Stimulated activated CD8-positive, alpha-beta memory T cell treated with anti-CD3 and anti-CD28 coated beads, Interleukin-7, amount 100 ng/mL, for 1 hour (primary cell): ENCODE data around the gene NDST1.
A peak's percentile ranks its signal among the peaks of the same experiment; 100 is the strongest.
"Not testable (repeated sequence)": the region's sequence is repeated elsewhere in the genome, so short reads cannot be mapped to it uniquely, and the experiment has no call there.

Source experiments
- DNase-seq, 2 donors: peaks; one replicate each; pipeline ENCODE4 v3.0.0-alpha.2; 2020; ENCODE audit warnings: low read depth in 2 of 2

Gene NDST1

GRCh38 chr5:150507474-150508276 is at the start of gene NDST1:
NDST1 (plus strand) TSS chr5:150508131; CDS start chr5:150521255, 13,124 bp downstream.
- no peak for DNase-seq

GRCh38 chr5:150458802-150459557 is 49.0 kb upstream of the NDST1 start:
- DNase-seq: peak; percentile 73 to 81

- no peak for DNase-seq
Observed at GRCh38 chr5:150460781-150461180, 47.1 kb upstream of the NDST1 start.

GRCh38 chr5:150461231-150461630 is 46.7 kb upstream of the NDST1 start:
- no peak for DNase-seq

GRCh38 chr5:150464554-150465012 is 43.3 kb upstream of the NDST1 start:
- DNase-seq: no peak

GRCh38 chr5:150465927-150466326 is 42.0 kb upstream of the NDST1 start:
- DNase-seq: no peak

GRCh38 chr5:150468206-150468605 is 39.7 kb upstream of the NDST1 start:
- no peak for DNase-seq

- no peak for DNase-seq
Observed at GRCh38 chr5:150469718-150470469, 38.0 kb upstream of the NDST1 start.

- no peak for DNase-seq
Observed at GRCh38 chr5:150473673-150474358, 34.1 kb upstream of the NDST1 start.

GRCh38 chr5:150476568-150476967 is 31.4 kb upstream of the NDST1 start:
- DNase-seq: not testable (repeated sequence)

GRCh38 chr5:150479416-150479815 is 28.5 kb upstream of the NDST1 start:
- no peak for DNase-seq

GRCh38 chr5:150481708-150481965 is 26.3 kb upstream of the NDST1 start:
- no peak for DNase-seq

- DNase-seq: no peak
Observed at GRCh38 chr5:150481972-150482406, 25.9 kb upstream of the NDST1 start.

GRCh38 chr5:150484964-150485692 is 22.8 kb upstream of the NDST1 start:
- no peak for DNase-seq

GRCh38 chr5:150485693-150486401 is 22.1 kb upstream of the NDST1 start:
- no peak for DNase-seq

GRCh38 chr5:150486402-150487198 is 21.3 kb upstream of the NDST1 start:
- DNase-seq: no peak

GRCh38 chr5:150487199-150488061 is 20.5 kb upstream of the NDST1 start:
- no peak for DNase-seq

- DNase-seq: no peak
Observed at GRCh38 chr5:150488519-150489359, 19.2 kb upstream of the NDST1 start.
